HG03108 (cell line): ENCODE results near the gene PRXL2C.

Experiments
- ATAC-seq: cut with Tn5 transposase; IDR thresholded peaks from one replicate; pipeline ENCODE4 v1.9.1; 2021; ENCODE audit warnings: moderate library complexity; ENCODE audit not compliant: unreplicated experiment

Gene PRXL2C

GRCh38 chr9:96612966-96613589, 42.0 kb downstream of the PRXL2C start:
- no peak for ATAC-seq

DNA sequence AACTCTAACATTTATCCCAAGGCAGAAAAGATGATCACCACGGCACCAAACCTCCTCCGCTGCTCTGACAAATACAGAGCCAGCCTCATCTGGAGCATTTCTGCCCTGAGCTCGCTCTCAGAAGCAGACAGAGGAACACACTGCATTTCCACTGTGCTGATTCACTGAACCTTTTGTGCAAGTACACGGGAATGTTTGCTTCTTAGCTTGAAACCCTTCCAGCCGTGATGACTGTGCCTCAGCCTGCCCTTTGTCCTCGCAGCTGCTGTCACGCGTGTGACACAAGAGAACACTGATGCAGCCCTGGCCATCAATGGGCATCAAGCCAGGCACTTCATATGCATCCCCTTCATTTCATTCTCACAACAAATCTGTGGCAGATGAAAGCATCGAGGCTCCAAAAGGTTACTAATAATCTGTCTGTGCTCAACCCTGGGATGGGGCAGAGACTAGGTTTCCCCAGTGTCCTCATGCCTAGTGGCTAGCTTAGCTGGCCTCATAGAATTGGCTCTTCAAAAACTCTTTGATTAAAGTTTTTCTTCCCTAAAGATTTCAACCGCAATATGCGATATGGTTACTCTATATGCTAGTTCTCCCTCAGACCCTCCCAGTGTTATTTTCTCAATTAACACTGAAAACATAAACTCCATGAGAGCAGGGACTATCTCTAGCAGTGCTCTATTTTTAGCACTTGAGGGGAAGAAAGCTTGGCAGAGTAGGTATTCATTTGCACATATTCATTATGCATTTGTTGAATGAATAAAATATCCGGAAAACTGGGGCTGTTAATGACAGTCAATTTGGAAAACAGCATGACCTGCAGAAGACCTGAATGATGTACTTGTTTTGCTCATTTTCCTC, 42.8 kb downstream of the PRXL2C start:
- no peak for ATAC-seq

DNA sequence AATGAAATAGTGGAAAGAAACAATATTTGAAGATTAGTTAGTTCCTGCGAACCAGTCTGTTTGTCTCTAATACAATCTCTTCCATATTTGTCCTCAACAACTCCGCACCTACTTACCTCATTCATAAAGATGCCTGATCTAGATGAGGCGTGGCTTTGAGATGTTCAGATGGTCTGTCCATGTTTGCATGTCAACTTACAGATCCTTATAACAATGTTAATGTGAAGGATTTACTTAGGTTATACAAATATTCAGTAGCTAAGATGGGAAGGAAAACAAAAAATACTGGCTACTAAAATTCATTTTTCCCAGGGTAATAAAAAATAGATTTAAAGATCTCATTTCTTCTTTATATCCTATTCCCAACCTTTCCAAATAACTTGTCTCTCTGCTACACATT, 43.8 kb downstream of the PRXL2C start:
- no peak for ATAC-seq

DNA sequence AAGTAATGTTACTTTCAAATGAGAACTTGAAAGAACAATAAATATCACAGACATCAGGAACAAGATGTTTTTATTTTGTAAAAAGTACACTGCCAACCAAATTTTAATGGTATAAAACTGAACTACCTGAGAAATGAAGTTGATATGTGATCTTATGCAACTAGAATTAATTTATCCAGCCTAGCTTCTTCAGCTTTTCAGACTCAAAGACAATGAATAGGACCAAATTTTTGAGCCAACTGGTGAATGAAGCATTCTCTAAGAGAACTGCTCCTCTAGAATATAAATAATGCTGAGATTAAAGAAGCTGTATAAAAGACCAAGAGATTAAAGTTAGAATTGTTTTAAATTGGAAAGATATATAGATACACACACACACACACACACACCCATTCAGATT, 45.4 kb downstream of the PRXL2C start:
- no peak for ATAC-seq

DNA sequence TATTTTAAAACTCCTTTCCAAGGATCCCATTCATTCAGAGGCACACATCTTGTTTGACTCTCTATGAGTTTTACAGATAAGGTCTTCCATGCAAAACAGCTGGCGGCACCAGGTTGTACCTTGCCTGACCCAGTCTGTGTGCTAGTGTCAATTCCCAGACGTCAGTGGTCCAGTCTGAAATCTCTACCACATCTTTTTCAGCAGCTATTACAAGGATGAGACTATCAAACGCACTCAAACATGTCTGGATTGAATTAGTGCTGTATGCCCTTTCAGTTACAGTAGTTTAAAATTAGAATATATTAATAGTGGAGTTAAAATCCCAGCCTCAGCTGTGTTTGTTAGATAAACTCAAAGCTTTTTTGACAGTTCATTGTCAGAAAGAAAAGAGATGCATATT, 47.1 kb downstream of the PRXL2C start:
- no peak for ATAC-seq

DNA sequence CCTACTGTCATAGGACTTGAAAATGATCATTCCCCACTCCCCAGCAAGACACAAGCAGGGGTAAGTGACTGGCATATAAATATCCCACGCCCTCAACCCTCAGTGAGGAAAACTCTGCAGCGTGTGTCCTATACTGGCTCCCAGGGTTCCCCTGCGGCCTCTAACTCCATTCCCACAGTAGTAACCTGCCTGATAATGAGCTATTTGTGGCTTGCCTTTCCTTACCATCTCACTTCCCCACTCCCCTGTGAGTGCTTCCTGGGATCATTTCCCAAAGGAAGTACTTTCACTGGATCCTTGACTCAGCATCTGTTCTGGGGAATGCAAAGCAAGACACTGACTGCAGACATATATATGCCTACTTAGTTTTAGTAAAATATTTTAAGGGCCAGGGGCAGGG, 49.8 kb downstream of the PRXL2C start:
- ATAC-seq, result no peak

DNA sequence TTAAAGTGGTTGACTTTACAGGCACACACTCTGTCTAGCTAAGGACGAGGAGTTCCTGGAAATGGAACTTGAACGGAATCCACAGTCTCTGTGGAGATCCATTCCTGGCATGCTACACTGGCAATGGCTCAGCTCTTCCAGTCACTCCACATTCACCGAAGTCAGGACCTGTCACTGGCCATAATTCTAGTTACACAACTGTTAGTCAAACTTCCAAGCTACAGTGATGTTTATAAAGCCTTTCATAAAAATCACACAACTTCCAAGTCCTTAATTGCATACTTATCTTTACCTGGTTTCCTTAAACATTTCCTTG, 51.2 kb downstream of the PRXL2C start:
- no peak for ATAC-seq

- no peak for ATAC-seq
These were observed 51.7 kb downstream of the PRXL2C start for GRCh38 chr9:96603305-96604003.

DNA sequence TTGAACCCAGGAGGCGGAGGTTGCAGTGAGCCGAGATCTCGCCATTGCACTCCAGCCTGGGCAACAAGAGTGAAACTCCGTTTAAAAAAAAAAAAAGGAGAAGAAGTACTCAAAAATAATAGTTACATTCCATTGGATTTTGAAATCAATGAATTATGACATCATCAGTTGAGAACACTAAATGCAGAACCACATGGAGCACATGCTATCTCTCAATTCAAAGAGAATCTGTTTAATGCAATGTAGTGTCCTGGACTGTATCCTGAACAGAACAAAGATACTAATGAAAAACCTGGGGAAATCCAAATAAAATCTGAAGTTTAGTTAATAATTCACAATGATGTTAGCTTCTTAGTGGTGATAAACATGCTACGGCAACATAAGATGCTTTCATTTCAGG, 55.8 kb downstream of the PRXL2C start:
- ATAC-seq, result no peak

- ATAC-seq, result no peak
These were observed 58.5 kb downstream of the PRXL2C start for GRCh38 chr9:96596601-96597111.
